Hematopoietic multipotent progenitor cell treated with erythropoietin and hydrocortisone succinate and interleukin-3 and kit ligand, for 6 days (in vitro differentiated cells): Measurements from ENCODE around the gene ADAP1.
"Not testable (repeated sequence)": the region's sequence is repeated elsewhere in the genome, so short reads cannot be mapped to it uniquely, and the experiment has no call there.

ENCODE experiments used
- DNase-seq: peaks from one replicate; pipeline ENCODE4 v3.0.0-alpha.2; 2015

Gene ADAP1, protein sequence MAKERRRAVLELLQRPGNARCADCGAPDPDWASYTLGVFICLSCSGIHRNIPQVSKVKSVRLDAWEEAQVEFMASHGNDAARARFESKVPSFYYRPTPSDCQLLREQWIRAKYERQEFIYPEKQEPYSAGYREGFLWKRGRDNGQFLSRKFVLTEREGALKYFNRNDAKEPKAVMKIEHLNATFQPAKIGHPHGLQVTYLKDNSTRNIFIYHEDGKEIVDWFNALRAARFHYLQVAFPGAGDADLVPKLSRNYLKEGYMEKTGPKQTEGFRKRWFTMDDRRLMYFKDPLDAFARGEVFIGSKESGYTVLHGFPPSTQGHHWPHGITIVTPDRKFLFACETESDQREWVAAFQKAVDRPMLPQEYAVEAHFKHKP

DNA sequence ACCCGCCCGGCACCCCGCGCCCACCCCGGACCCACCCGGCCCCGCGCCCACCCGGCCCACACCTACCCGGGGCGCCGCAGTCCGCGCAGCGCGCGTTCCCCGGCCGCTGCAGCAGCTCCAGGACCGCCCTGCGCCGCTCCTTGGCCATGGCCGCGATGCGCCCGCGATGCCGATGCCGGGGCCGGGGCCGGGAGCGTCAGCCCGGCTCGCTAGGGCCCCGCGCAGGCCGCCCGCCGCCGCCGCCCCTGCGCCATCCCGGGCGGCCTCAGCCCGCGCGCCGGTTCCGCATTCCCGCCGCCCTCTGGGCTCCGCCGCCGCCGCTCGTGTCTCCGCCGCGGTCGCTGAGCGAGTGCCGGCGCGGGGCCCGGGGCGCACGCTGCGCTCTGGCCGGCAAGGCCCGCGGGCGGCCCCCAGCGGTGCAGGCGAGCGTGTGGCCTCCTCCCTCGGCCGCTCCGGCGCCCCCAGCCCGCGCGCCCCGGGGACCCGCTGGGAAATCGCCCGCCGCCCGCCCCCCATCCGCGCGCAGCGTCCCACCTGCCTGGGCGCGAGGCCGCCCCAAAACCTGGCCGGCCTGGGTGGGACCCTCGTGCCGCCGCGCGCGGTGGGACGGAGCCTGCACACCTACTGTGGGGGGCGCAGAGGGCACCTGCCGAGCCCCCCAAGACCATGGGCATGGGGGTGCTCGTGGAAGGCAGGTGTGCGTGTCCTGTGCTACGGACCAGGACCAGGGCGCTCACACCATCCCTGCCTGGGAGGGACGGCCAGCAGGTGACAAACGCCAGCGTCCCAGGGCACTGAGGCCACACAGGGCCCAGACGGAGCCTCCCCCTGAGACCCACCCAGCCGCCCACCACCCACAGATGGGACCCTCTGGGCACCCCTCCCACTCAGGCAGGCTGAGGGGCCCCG is at the start of gene ADAP1:
Gene ADAP1 (minus strand): TSS at position 351 of the 909 bp plus-strand sequence. CDS start 203 bp downstream, at position 148.
- DNase-seq: peak; percentile 72

DNA sequence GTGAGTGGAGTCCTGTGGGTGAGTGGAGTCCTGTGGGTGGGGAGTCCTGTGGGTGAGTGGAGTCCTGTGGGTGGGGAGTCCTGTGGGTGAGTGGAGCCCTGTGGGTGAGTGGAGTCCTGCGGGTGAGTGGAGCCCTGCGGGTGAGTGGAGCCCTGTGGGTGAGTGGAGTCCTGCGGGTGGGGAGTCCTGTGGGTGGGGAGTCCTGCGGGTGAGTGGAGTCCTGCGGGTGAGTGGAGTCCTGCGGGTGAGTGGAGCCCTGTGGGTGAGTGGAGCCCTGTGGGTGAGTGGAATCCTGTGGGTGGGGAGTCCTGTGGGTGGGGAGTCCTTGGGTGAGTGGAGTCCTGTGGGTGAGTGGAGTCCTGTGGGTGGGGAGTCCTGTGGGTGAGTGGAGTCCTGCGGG is 48.0 kb upstream of the ADAP1 start:
- not testable (repeated sequence) for DNase-seq

DNA sequence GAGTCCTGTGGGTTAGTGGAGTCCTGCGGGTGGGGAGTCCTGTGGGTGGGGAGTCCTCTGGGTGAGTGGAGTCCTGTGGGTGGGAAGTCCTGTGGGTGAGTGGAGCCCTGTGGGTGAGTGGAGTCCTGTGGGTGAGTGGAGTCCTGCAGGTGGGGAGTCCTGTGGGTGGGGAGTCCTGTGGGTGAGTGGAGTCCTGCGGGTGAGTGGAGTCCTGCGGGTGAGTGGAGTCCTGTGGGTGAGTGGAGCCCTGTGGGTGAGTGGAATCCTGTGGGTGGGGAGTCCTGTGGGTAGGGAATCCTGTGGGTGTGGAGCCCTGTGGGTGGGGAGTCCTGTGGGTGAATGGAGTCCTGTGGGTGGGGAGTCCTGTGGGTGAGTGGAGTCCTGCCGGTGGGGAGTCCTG is 47.5 kb upstream of the ADAP1 start:
- not testable (repeated sequence) for DNase-seq

DNA sequence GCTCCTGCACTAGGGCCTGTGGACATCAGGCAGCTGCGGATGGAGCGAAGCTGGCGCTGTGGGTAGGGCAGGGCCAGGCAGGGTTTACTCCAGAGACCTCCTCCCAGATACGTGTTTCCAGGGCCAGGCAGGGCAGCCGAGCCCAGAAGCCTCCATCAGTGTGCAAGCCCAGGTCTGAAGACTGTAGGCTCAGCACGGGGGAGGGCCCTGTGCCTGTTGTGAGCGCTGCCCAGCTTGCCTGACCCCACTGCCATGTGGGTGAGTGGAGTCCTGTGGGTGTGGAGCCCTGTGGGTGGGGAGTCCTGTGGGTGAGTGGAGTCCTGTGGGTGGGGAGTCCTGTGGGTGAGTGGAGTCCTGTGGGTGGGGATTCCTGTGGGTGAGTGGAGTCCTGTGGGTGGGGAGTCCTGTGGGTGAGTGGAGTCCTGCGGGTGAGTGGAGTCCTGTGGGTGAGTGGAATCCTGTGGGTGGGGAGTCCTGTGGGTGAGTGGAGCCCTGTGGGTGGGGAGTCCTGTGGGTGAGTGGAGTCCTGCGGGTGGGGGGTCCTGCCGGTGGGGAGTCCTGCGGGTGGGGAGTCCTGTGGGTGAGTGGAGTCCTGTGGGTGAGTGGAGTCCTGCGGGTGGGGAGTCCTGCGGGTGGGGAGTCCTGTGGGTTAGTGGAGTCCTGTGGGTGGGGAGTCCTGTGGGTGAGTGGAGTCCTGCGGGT is 46.7 kb upstream of the ADAP1 start:
- DNase-seq: peak; percentile 52

DNA sequence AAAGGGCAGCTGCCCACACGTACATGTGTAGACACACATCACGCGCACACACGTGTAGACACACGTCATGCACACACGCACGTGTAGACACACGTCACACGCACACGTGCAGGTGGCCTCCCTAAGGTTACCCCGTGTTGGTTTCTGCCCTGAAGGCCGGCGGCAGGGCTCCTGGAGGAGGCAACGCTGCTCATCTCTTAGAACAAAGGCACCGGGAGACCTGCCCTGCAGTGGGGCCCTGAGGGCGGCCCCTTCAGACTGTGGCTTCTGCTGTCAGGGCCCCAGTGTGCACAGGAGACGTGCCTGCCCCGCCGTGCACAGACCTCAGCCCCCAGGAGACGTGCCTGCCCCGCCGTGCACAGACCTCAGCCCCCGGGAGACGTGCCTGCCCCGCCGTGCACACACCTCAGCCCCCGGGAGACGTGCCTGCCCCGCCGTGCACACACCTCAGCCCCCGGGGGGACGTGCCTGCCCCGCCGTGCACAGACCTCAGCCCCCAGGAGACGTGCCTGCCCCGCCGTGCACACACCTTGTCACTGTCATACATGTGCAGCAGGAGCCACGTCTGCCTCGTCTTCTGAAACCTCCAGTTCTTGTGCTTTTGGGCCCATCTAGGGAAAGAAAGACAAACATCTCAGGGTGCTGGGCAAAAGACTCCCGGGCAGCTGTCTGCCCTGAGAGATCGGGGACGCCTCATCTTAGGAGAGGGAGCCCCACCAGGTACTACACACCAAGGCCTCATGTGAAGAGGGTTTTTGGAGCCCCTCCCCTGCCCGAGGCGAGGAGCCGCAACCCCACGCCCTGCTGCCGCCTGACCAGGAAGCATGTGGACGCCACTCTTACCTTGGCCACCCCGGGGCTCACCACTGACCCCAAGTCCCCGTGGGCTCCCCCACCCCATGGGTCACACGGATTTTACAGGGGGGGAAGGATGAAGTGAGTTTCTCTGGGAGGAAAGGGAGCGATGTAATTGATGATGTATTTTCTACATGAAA is 45.8 kb upstream of the ADAP1 start:
- no peak for DNase-seq

DNA sequence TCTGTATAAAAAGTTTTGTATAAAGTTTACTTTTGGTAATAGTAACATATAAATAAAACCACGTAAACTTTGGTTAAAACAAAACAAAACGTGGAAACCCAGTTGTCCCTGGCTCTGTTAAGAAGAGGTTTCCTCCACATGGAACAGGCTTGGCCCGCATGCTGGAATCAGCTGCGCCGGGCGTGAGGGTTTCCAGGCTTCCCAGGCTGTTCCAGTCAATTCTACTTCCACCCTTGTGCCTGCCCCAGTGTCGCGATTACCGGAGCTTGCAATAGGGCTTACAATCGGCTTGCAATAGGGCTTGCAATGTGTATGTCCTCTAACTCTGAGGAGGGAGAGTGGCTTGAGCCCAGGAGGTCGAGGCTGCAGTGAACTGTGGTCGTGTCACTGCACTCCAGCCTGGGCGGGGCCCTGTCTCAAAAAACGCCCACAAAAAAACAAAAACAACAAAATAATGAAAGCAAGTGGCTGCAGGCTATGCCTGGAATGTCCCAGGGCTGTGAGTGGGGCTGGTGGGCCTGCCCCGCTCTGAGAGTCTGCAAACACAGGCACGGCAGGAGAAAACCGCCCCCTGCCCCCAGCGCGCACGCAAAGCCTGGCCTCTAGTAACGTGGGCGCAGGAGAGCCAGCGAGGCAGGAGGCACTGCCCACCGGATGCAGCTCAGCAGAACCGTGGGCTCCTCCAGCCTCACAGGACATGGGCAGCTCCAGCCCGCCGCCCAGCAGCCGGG is 44.8 kb upstream of the ADAP1 start:
- DNase-seq: no peak

DNA sequence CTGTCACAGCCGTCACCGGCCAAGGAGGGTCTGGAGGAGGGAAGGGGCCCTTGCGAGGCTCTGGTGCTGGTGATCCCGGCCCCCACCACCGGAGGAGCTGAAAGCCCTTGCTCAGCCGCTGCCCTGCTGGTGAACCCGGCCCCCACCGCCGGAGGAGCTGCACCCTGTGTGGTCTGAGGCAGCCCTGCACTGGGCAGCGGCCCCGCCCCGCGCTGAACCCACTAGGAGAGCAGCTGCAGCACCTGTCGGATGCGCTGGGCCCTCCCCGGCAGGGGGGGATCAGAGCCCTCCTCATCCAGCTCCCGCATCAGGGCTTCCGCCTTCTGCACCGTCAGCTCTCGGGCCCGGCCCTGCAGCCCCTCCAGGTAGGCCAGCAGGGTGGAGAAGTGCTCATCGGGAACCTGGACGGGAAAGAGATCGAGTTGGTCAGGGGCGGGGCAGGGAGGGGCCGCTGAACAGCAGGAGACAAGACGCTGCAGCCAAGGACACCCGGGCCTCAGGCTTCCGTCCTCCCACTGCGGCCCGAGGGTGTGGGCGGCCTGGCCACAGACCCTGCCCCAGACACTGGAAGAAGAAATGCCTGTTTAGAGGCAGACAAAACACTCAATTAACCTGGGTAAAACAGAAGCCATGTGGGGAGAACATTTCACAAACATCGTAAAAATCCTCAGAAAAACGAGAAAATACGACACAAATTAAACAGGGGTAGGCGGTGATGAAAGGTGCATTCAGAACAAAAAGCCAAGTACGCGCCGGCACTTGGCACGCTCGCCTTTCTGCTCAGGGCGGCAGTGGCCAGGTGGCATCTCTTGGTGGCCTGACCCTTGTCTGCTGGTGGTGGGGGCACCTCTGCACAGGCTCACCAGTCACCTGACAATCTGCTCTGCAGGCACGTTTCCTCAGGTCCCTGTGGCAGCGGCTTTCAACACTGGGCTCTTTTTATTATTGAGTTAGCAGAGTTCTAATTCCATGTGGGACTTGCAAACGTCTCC is 43.2 kb upstream of the ADAP1 start:
- DNase-seq: no peak

DNA sequence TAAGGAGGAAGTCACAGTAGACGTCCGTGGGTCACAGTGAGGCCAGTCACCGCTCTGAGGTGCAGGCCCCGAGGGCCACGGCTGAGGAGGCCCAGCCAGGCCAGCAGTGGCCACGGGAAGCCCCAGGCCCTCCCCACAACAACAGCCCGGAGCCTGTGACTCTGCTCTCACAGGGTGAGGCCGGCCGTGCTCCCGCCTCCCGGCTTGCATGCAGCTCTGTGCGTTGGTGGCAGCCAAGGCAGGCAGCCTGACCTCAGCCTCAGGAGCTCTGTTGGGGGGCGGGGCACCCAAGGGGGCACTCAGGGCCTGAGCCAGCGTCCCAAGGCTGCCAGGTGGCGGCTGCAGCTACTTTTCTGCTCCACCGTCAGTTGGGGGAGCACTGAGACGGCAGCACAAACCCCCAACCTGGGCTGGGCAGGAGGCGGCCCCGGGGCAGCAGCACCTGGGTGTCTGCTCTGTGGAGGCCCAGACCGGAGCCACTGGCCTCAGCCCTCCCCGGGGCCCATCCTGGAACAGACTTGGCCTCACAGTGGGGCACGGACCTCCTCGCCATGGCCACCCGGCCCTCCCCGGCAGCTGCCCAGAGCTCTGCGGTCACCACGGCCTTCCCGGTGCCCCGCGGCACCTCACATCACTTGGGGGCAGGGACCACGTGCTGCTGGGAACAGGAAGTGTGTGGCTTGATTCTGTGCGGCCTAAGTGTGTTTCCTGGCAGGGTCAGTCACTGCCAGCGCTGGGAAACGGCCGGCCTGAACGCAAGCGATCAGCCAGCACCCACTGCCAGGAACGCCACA is 41.8 kb upstream of the ADAP1 start:
- no peak for DNase-seq

DNA sequence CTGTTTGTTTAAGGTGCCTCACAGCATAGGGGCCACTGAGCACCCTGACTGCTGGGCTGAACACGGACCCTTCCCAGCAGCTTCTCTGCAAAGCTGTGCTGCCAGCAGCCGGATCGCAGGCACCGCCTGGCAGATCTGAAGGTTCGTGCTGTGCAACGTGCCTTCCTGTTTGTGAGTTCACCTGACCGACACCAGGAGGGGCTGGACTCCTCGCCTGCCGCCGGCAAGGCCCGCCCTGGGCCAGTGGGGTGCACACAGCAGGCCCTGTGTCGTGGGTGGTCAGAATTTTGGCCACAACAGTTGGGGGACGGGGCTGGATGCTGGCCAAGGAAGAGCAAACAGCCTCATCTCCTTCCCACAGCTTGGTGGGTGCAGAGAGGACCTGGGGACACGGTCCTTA is 41.1 kb upstream of the ADAP1 start:
- no peak for DNase-seq

DNA sequence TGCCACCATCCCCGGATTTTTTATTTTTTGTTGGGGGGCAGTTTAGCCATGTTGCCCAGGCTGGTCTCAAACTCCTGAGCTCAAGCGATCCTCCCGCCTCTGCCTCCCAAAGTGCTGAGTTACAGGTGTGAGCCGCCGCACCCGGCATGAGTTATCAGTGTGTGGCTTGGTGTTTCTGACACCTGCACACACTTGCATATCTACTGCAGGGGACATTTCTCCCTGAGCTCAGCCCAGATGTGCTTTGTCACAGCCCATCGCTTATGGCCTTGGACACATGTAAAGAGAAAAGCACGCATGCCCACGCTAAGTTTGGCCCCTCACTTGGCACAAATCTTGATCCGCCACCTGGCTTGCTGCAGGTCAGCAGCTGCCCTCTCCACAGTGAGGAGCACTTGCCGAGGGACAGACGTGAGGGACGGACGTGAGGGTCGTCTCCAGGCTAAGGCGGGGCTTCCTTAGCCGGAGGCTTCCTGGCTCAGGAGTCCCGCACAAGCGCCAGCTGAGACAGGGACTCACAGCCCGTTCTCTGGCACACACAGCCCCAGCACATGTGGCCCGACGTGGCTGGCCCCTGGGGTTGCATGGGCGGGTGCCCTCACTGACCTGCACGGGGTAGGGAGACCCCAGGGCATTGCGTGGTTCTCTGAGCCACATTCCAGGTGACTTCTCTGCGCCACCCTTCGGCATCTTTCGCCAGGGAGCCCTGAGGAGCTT is 40.3 kb upstream of the ADAP1 start:
- no peak for DNase-seq

DNA sequence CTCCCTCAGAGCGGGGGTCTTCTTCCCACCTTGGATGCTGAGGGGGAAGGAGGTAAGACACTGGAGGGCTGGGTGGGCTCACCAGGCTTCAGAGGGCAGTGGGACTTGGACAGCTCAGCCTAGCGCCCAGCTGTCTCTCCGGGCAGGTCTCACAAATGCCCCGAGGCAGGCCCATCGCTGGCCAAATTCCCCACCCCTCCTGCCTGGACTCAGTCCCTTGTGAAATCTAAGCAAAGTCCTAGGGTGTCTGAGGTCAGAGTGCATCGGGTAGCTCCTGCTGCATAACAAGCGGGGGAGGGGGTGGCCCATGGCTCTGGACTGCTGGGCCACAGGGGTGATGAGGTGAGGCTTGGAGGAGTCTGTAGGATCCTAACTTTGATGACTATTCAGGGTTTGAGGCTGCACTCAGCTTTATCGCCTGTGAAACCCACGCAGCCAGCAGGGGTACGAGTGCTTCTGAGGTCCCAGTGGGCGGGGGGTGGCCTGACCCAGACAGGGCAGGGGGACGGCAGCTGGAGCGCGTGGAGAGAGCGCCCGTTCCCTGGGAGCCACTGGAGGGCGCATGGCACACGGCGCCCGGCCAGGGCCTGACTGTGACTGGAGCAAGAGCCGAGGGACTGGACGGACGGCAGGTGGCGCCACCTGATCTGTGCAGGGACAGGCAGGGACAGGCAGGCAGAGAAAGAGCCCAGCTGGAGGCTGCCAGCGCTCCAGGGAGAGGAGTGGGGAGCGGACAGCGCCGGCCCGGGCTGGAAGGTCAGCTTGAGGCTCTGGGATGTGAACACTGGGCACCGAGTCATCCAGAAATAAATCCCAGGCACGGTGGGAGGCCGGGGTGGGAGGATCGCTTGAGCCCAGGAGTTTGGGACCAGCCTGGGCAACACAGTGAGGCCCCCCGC is 38.5 kb upstream of the ADAP1 start:
- peak; percentile 97 for DNase-seq

DNA sequence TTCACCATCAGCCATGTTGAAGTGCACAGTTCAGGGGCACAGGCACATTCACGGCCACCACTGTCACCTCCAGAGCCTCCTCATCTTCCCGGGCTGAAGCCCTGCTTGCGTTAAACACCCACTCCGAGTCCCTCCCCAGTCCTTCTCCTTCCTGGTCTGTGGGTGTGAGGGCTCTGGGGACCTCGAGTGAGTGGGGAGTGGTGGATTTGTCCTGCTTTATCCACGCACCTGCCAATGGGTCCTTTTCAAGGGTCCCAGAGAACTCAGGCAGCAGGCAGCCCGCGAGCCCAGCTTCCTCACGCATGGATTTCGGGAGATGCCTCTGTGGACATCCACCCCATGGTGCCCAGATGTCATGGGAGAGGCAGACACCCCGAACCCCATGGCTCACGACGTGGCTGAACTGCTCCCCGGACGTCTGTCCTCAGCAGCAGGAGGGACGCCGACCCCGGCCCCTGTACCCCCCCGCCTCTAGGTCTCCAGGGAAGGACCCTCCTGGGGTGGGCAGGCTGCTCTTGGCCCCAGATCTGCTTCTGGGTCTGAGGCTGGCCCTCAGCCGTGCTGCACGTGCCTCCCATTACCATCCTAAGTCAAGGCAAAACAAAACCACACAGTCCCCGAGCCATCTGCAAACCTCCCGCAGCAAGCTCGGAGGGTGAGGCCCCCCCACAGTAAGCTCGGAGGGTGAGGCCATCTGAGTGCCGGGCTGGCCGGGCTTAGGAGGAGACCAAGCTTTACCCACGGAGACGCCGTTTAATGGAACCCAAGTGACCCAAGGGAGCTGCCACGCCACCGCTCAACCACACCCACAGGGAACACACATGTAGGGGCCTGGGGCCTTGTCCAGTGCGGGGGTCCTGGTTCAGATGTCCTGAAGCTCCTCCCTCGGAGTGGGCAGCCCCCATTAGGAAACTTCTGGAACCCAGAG is 37.5 kb upstream of the ADAP1 start:
- no peak for DNase-seq

DNA sequence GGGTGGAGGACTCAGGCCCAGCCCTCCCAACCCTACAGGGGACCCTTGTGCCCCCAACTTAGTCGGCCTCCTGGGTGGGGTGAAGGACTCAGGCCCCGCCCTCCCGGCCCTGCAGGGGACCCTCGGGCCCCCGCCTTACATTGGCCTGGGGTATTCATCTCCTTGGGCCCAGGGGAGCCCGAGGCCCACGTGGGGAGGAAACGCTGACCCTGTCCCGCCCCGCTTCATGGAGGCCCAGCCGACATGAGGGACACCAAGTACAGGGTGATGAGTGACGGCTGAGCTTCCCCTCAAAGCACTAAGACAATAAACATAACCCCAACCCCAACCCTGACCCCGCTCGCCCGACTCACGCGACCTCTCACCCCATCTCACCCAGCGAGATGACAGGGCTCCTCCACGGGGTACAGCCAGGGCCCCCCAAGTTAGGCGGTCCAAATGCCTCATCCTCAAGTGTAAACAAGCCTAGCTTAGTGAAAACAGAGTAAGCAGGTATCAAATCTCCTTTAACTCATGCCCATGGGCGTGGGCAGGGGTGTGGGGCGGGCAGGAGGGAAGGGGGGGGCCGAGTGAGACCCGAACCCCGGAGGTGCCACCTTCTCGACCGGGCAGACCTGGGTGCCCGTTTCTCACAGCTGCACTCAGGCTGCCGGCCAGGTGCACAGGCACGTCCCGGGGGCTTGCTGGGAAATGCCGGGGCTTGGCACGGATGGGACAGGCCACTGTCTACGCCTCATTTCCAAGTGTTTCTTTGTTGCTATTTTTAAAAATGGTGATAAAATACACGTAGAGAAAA is 36.7 kb upstream of the ADAP1 start:
- no peak for DNase-seq

DNA sequence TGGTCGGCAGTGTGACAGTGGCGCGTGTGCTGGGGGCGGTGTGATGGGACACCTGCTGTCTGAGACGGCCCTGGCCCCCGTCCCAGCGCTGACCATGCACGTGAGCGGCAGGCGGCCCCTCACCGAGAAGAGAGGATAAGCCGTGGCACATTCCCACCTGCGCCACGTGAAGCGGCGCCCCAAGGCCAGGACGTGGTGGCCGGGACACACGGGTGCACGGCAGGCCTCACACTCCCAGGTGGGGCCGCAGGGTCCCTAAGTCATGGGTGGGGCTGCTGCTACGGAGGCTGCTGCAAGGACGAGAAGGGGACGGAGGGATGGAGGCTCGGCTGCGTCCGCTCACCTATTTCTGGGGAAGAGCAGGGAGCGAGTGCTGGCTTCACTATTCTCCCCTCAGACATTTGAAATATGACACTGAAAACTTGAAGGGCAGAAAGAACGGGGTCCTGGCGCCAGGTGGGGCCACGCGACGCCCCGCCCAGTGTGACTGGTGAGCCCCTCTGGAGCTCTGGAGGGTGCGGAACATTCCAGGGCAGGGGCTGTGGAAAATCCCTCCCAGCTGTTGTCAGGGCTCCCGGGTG is 36.0 kb upstream of the ADAP1 start:
- DNase-seq: no peak

DNA sequence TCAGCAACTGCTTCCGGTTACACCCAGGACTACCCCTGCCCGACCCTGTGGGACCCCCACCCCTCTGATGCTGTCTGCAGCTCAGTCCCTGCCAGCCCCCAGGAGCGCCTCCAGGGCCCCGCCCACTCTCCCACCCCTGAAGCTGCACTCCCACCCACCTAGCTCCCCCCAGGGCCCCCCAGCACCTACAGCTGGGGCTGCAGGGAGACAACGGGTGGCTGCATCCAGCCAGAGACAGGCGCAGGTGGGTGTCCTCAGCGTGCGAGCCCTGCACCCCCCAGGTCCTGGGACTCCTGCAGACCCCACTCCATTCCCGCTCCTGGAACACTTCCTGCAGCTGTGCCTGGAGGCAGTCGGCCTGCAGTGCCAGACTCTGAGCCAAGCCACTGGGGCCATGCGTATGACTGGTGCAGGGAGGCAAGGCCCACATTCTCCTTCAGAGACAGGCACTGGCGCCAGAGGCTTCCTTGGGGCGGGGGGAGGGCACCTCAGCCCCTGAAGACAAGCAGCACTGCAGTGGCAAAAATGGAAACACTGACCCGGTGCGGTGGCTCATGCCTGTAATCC is 34.6 kb upstream of the ADAP1 start:
- no peak for DNase-seq
